GM21390 (cell line): ENCODE results near the gene RNF126.

Experiments
- ATAC-seq: cut with Tn5 transposase; IDR thresholded peaks from one replicate; pipeline ENCODE4 v1.9.1; 2021; ENCODE audit not compliant: unreplicated experiment

The RNF126 gene

GRCh38 chr19:648305-648704 lies 14.7 kb downstream of the RNF126 start:
- ATAC-seq: no peak

- ATAC-seq: no peak
Observed at GRCh38 chr19:647566-648284, 15.3 kb downstream of the RNF126 start.

GRCh38 chr19:646779-647565 lies 16.0 kb downstream of the RNF126 start:
- no peak for ATAC-seq

DNA sequence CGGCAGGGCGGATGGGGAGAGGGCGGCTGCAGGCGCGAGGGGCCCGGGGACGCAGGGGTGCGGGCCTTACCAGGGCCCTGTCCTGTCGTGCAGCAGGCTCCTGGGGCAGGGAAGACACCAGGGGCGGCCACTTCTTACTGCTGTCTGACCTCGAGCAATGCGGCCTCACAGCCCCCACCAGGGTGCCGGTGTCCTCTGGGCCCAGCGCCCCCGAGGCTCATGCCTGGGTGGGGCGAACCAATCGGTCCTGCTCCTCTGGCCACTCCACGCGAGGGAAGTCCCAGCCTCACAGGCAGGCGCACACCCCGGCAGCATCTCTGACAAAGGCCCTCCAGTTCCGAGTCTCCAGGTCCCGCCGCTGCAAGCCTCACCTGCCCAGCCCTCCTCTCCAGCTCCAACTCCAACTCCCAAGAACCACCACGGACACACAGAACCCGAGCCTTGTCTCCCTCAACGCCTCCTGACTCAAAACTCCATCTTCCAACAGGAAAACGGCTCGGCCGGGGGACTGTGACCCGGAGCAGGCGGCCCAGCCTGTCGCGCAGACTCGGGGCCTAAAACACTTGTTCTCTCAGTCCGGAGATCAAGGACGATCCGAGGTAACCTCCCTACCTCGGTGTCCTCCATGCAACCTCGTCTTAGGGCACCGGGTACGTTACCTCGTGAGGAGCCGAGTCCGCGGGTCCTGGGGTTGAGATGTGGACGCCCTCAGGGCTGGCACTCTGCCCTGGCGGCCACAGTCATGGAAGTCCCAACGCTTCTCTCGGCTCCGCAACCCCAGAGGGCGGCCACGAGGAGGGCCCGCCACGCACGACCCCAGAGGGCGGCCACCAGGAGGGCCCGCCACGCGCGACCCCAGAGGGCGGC lies 16.9 kb downstream of the RNF126 start:
- no peak for ATAC-seq

DNA sequence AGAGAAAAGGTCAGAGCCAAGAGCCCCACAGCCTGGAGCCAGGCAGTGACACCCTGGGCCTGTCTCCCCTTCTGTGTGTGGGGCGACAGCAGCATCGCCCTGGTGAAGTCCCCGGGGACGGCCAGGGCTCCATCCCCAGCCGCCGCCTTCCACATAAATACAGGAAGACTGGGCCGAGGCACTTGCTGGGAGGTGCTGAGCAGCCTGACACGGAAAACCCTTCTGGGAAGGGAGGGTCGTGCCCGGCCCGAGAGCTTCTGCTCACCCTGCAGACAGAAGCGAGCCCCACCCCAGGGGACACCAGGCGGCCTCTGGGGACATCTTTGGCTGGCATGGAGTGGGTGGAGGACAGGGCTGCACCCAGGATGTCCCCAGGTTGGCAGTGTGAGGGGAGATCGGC lies 18.2 kb downstream of the RNF126 start:
- no peak for ATAC-seq

- no peak for ATAC-seq
Observed at GRCh38 chr19:644363-644762, 18.7 kb downstream of the RNF126 start.

GRCh38 chr19:643736-644135 lies 19.3 kb downstream of the RNF126 start:
- ATAC-seq: no peak

GRCh38 chr19:642767-643727 lies 20.0 kb downstream of the RNF126 start:
- no peak for ATAC-seq

DNA sequence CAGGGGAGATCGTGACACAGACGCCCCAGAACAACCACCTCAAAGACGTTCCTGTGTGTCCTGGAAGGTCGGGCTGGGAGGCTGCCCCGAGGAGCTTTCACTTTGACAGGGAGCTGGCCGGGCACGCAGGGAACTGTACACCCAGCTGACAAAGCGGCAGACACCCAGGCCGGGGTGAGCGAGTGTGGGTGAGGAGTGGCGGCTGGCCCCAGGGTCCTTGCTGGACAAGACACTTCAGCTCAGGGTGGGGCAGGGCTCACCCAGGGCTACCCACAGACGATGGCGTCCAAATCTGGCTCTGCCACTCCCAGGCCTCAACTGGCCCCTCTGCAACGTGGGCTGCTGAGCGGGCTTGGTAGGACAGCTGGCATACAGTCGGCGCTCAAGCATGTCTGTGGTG lies 21.3 kb downstream of the RNF126 start:
- no peak for ATAC-seq

GRCh38 chr19:640606-641189 lies 22.3 kb downstream of the RNF126 start:
- no peak for ATAC-seq

- ATAC-seq: no peak
Observed at GRCh38 chr19:640161-640558, 22.9 kb downstream of the RNF126 start.

DNA sequence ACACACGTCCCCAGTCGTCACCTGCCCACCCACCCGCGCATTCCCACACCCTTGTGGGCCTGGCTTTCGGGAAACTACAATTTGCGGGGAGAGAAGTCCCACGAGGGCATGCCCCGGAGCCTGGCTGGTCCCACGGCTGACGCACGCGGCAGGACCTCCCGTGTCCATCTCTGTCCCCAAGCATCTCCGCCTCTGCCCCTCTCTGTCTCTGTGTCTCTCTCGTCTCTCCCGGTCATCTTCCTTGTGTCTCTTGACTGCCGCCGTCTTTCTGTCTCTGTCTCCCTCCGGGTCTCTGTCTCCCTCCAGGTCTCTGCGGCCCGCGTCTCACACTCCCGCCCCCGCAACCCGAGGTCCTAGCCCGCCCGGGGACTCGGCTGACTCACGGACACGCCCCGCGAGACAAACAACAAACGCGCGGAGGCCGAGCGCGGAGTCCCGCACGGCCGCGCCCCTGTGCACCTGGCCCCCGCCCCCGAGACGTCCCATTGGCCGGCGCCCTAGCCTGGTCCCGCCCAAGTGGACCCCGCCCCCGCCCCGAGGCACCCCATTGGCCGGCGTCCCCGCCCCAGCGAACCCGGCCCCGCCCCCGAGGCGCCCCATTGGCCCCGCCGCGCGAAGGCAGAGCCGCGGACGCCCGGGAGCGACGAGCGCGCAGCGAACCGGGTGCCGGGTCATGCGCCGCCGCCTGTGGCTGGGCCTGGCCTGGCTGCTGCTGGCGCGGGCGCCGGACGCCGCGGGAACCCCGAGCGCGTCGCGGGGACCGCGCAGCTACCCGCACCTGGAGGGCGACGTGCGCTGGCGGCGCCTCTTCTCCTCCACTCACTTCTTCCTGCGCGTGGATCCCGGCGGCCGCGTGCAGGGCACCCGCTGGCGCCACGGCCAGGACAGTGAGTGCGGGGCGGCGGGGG lies 23.5 kb downstream of the RNF126 start, which contains the start of gene FGF22:
Gene FGF22 (plus strand): TSS at position 627 of the 908 bp plus-strand sequence. CDS start 47 bp downstream, at position 674.
- no peak for ATAC-seq

GRCh38 chr19:638906-639252 lies 24.1 kb downstream of the RNF126 start:
- no peak for ATAC-seq

GRCh38 chr19:634975-635652 lies 27.9 kb downstream of the RNF126 start:
- no peak for ATAC-seq

DNA sequence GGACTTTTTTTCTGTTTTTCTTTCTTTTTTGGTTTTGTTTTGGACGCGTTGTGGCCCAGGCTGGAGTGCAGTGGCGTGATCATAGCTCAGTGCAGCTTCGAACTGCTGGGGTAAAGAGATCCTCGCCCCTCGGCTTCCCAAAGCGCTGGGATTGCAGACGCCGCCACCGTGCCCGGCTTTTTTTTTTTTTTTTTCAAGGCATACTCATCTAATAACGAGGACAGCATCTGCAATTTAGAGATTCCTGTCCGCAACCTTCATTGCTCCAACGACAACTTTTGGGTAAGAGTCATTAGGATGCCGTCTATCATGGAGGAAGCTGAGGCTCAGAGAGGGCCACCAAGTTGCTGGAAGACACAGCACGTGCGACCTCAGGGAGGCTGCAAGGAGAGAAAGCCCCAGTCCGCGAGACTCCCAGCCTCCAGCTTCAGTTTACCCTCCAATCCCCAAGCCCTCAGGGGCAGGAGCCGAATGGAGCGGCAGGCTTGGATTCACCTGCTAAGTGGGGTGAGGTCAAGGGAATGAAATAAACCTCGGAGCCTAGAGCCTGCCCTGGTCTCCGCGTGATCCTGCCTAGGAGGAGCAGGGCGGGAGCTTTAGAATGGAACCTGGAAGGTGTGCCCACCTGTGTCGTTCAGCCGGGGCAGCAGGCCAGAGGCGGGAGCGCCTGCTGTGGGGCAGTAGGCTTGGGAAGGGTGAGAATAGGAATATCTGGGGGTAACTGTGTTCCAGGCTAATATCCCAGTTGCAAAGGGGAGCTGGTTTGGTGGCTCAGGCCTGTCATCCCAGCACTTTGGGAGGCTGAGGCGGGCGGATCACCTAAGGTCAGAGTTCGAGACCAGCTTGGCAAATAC lies 29.0 kb downstream of the RNF126 start:
- no peak for ATAC-seq

- peak; percentile 76 for ATAC-seq
Observed at GRCh38 chr19:633068-633785, 29.8 kb downstream of the RNF126 start, which contains the start of gene POLRMT. POLRMT (minus strand) TSS chr19:633537; CDS start chr19:633512, 25 bp downstream.
